Liver (tissue), 9 donors: Measurements from ENCODE around the gene LAMB1. TPM values are rescaled to one million over a fixed set of nuclear protein-coding genes. Genes with fewer than 3 reads are reported as not detected.

Source experiments
- DNase-seq: peaks from one replicate; pipeline ENCODE4 v3.0.0-alpha.2; 2017; ENCODE audit warnings: low spot score
- H3K27ac ChIP-seq, 2 donors: one replicate each; pipeline ENCODE4 v1.7.0; 2013; ENCODE audit warnings: inconsistent platforms in 2 of 2, low read length in 2 of 2, control low read depth in 1 of 2, low read depth in 1 of 2, mild to moderate bottlenecking in 1 of 2
- H3K27me3 ChIP-seq, 4 donors: one replicate each; pipeline versions ENCODE4 v1.6.1 to v1.7.0; 2013; ENCODE audit warnings: low read length in 3 of 4, inconsistent platforms in 1 of 4, mild to moderate bottlenecking in 1 of 4, moderate library complexity in 1 of 4; ENCODE audit not compliant: control insufficient read depth in 4 of 4, insufficient read depth in 4 of 4
- H3K36me3 ChIP-seq, 4 donors: one replicate each; pipeline versions ENCODE4 v1.6.1 to v1.7.0; 2013; ENCODE audit warnings: low read length in 3 of 4, mild to moderate bottlenecking in 3 of 4, low read depth in 1 of 4, moderate library complexity in 1 of 4; ENCODE audit not compliant: control insufficient read depth in 4 of 4, insufficient read depth in 3 of 4
- H3K4me1 ChIP-seq, 4 donors: one replicate each; pipeline versions ENCODE4 v1.6.1 to v1.7.0; 2013; ENCODE audit warnings: low read length in 3 of 4, mild to moderate bottlenecking in 3 of 4, moderate library complexity in 1 of 4; ENCODE audit not compliant: control insufficient read depth in 4 of 4, insufficient read depth in 4 of 4
- H3K4me3 ChIP-seq, 3 donors: one replicate each; pipeline versions ENCODE4 v1.6.1 to v1.7.0; 2013; ENCODE audit warnings: low read length in 3 of 3, control low read depth in 1 of 3, low read depth in 1 of 3, mild to moderate bottlenecking in 1 of 3
- H3K9ac ChIP-seq, 2 donors: one replicate each; pipeline ENCODE4 v1.7.0; 2013; ENCODE audit warnings: low read length in 2 of 2, mild to moderate bottlenecking in 2 of 2, moderate library complexity in 2 of 2, control low read depth in 1 of 2, low read depth in 1 of 2
- H3K9me3 ChIP-seq, 4 donors: one replicate each; pipeline versions ENCODE4 v1.6.1 to v1.7.0; 2013; ENCODE audit warnings: low read length in 3 of 4; ENCODE audit not compliant: control insufficient read depth in 4 of 4
- FOXA1 ChIP-seq: IDR thresholded peaks from 2 replicates; pipeline ENCODE4 v1.6.1; 2016; ENCODE audit warnings: antibody characterized with exemption
- FOXA2 ChIP-seq: IDR thresholded peaks from 2 replicates; pipeline ENCODE4 v1.6.1; 2016; ENCODE audit warnings: antibody characterized with exemption
- GABPA ChIP-seq, 2 donors: IDR thresholded peaks in 1 of 2; conservative IDR thresholded peaks in 1 of 2; 2 replicates each; pipeline ENCODE4 v1.6.1; 2016; ENCODE audit warnings: antibody characterized with exemption in 2 of 2, mild to moderate bottlenecking in 1 of 2, moderate library complexity in 1 of 2
- HNF4G ChIP-seq: IDR thresholded peaks from 2 replicates; pipeline ENCODE4 v1.6.1; 2016; ENCODE audit warnings: antibody characterized with exemption
- JUND ChIP-seq, 2 donors: IDR thresholded peaks; 2 replicates each; pipeline ENCODE4 v1.6.1; 2016; ENCODE audit warnings: antibody characterized with exemption in 2 of 2
- NR2F2 ChIP-seq: IDR thresholded peaks from 2 replicates; pipeline ENCODE4 v1.6.1; 2016; ENCODE audit warnings: antibody characterized with exemption
- RAD21 ChIP-seq, 2 donors: IDR thresholded peaks; 2 replicates each; pipeline ENCODE4 v1.6.1; 2016; ENCODE audit warnings: antibody characterized with exemption in 2 of 2, mild to moderate bottlenecking in 2 of 2
- SP1 ChIP-seq: IDR thresholded peaks from 2 replicates; pipeline ENCODE4 v1.6.1; 2018; ENCODE audit warnings: antibody characterized with exemption, mild to moderate bottlenecking
- TAF1 ChIP-seq: conservative IDR thresholded peaks from 2 replicates; pipeline ENCODE4 v1.6.1; 2016; ENCODE audit warnings: antibody characterized with exemption, mild to moderate bottlenecking
- WGBS: extraction: QIAGEN DNeasy Blood & Tissue Kit; methylation state at CpG from one replicate; pipeline ENCODE4 v1.1.7; 2013; 5-methylcytosine and 5-hydroxymethylcytosine counted together
- polyA plus RNA-seq, 2 donors: library from polyadenylated mRNA; stranded (reverse) in 1 of 2; unstranded in 1 of 2; fragments of 200-250 nt in 1 of 2; fragments of >200 nt in 1 of 2; fragmentation: Nextera tagmentation in 1 of 2; extraction: Ambion mirVana in 1 of 2; gene quantifications; one replicate each; pipeline versions ENCODE4 v1.2.1 to v1.2.3, GENCODE V29; 2013 to 2015
- total RNA-seq, 2 donors: library from RNA; depleted of rRNA; stranded (reverse); fragments of >200 nt; gene quantifications; one replicate each; pipeline ENCODE4 v1.2.3, GENCODE V29; 2014
- TF ChIP-seq, protein P1 (sequence below): IDR thresholded peaks from 2 replicates; pipeline ENCODE4 v1.6.1; 2016; ENCODE audit warnings: antibody characterized with exemption, mild to moderate bottlenecking
- TF ChIP-seq, protein P2 (sequence below): fragments of 150-350 bp; IDR thresholded peaks from 2 replicates; pipeline ENCODE4 v1.5.1; 2017; ENCODE audit warnings: improper control_type of control experiment, low read depth, low read length; ENCODE audit not compliant: missing input control
- TF ChIP-seq, protein P3 (sequence below): IDR thresholded peaks from 2 replicates; pipeline ENCODE4 v1.6.1; 2016; ENCODE audit warnings: antibody characterized with exemption
- TF ChIP-seq, protein P4 (sequence below): IDR thresholded peaks from 2 replicates; pipeline ENCODE4 v1.6.1; 2016; ENCODE audit warnings: antibody characterized with exemption
- donor health status: healthy.
- donor health status: healthy.
- donor health status: healthy.
- donor health status: healthy.
- donor health status: healthy.

LAMB1 gene
- total and polyA plus RNA-seq, 4 donors, result 12.6 to 63.1 (median 25.8) TPM

DNA sequence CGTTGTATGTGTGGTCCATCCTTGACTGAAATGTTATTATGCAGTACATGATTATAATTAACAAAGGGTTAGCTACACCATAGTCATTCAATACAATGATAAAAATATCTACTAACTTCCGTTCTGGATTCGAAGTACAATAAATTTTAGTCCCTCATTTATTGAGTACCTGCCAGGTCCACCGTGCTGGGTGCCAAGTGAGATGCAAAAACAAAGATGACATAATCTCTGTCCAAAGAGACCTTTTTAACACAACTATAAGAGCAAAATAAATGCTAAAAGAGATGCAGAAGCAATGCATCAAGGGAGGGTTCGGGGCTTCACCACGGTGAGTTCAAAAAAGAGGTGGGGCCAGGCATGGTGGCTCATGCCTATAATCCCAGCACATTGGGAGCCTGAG is 33.1 kb downstream of the LAMB1 start:
- TF ChIP-seq TAF1, result no peak
- TF ChIP-seq, protein P1, sequence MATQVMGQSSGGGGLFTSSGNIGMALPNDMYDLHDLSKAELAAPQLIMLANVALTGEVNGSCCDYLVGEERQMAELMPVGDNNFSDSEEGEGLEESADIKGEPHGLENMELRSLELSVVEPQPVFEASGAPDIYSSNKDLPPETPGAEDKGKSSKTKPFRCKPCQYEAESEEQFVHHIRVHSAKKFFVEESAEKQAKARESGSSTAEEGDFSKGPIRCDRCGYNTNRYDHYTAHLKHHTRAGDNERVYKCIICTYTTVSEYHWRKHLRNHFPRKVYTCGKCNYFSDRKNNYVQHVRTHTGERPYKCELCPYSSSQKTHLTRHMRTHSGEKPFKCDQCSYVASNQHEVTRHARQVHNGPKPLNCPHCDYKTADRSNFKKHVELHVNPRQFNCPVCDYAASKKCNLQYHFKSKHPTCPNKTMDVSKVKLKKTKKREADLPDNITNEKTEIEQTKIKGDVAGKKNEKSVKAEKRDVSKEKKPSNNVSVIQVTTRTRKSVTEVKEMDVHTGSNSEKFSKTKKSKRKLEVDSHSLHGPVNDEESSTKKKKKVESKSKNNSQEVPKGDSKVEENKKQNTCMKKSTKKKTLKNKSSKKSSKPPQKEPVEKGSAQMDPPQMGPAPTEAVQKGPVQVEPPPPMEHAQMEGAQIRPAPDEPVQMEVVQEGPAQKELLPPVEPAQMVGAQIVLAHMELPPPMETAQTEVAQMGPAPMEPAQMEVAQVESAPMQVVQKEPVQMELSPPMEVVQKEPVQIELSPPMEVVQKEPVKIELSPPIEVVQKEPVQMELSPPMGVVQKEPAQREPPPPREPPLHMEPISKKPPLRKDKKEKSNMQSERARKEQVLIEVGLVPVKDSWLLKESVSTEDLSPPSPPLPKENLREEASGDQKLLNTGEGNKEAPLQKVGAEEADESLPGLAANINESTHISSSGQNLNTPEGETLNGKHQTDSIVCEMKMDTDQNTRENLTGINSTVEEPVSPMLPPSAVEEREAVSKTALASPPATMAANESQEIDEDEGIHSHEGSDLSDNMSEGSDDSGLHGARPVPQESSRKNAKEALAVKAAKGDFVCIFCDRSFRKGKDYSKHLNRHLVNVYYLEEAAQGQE, result no peak
- TF ChIP-seq NR2F2, result no peak
- TF ChIP-seq, protein P2, sequence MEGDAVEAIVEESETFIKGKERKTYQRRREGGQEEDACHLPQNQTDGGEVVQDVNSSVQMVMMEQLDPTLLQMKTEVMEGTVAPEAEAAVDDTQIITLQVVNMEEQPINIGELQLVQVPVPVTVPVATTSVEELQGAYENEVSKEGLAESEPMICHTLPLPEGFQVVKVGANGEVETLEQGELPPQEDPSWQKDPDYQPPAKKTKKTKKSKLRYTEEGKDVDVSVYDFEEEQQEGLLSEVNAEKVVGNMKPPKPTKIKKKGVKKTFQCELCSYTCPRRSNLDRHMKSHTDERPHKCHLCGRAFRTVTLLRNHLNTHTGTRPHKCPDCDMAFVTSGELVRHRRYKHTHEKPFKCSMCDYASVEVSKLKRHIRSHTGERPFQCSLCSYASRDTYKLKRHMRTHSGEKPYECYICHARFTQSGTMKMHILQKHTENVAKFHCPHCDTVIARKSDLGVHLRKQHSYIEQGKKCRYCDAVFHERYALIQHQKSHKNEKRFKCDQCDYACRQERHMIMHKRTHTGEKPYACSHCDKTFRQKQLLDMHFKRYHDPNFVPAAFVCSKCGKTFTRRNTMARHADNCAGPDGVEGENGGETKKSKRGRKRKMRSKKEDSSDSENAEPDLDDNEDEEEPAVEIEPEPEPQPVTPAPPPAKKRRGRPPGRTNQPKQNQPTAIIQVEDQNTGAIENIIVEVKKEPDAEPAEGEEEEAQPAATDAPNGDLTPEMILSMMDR, result no peak
- no peak for TF ChIP-seq HNF4G
- TF ChIP-seq, protein P3, sequence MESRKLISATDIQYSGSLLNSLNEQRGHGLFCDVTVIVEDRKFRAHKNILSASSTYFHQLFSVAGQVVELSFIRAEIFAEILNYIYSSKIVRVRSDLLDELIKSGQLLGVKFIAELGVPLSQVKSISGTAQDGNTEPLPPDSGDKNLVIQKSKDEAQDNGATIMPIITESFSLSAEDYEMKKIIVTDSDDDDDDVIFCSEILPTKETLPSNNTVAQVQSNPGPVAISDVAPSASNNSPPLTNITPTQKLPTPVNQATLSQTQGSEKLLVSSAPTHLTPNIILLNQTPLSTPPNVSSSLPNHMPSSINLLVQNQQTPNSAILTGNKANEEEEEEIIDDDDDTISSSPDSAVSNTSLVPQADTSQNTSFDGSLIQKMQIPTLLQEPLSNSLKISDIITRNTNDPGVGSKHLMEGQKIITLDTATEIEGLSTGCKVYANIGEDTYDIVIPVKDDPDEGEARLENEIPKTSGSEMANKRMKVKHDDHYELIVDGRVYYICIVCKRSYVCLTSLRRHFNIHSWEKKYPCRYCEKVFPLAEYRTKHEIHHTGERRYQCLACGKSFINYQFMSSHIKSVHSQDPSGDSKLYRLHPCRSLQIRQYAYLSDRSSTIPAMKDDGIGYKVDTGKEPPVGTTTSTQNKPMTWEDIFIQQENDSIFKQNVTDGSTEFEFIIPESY, result no peak
- TF ChIP-seq FOXA1, result no peak
- TF ChIP-seq RAD21 (IDR thresholded peaks at IDR 0.05), result no peak
- TF ChIP-seq GABPA (IDR thresholded peaks at IDR 0.05 in 1 of 2, conservative IDR thresholded peaks at IDR 0.05 in 1 of 2), result no peak
- DNase-seq, result no peak

DNA sequence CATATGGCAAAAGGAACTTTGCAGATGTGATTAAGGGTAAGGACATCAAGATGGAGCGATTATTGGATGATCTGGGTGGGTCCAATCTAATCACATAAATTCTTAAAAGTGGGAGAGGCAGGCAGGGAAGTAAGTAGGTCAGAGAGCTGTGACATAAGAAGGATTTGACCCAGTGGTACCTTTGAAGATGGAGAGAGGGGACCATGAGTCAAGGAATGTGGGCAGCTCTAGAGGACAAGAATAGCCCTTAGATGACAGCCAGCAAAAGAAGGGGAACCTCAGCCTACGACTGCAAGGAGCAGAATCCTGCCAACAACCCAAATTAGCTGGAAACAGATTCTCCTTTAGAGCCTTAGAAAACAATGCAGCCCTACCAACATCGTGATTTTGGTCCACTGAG is 34.5 kb downstream of the LAMB1 start:
- no peak for TF ChIP-seq FOXA2
- no peak for TF ChIP-seq JUND (IDR thresholded peaks at IDR 0.05)
- TF ChIP-seq, protein P3, result no peak
- TF ChIP-seq TAF1, result no peak
- TF ChIP-seq, protein P4, sequence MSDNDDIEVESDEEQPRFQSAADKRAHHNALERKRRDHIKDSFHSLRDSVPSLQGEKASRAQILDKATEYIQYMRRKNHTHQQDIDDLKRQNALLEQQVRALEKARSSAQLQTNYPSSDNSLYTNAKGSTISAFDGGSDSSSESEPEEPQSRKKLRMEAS, result no peak
- no peak for TF ChIP-seq SP1
- TF ChIP-seq, protein P2, result no peak
- TF ChIP-seq HNF4G, result no peak
- no peaks in the 10 kb centered on the region for H3K9me3 ChIP-seq
- H3K4me1 ChIP-seq, result peaks cover 0 to 11% (median under 1%) of the 10 kb centered on the region in 4 donors
- H3K36me3 ChIP-seq, result no peaks in the 10 kb centered on the region
- WGBS, result 85% methylated on average over 3 of the region's 3 CpGs
- no peak overlapping the region for H3K27ac ChIP-seq
- no peak overlapping the region for H3K4me3 ChIP-seq
- H3K9ac ChIP-seq, result no peak overlapping the region
- no peak for DNase-seq
- peaks cover 0 to 3% (median 0%) of the 10 kb centered on the region in 4 donors for H3K27me3 ChIP-seq

More for the DNA sequence above, 33.1 kb downstream of the LAMB1 start:
- Histone ChIP-seq H3K9me3 (no peaks in the 10 kb centered on the region), H3K4me3 (no peak overlapping the region), H3K27me3 (no peaks in the 10 kb centered on the region), H3K4me1 (peaks cover 0 to 11% (median under 1%) of the 10 kb centered on the region in 4 donors), H3K27ac (no peak overlapping the region), H3K9ac (no peak overlapping the region), H3K36me3 (no peaks in the 10 kb centered on the region)
- WGBS, result 60% methylated on average over 6 of the region's 6 CpGs
